Hematopoietic multipotent progenitor cell treated with erythropoietin and hydrocortisone succinate and interleukin-3 and kit ligand, for 6 days (in vitro differentiated cells): Measurements from ENCODE around the gene FAM131C.

Experiments used
- DNase-seq: peaks from one replicate; pipeline ENCODE4 v3.0.0-alpha.2; 2015

The FAM131C gene

GRCh38 chr1:16099412-16099811, 26.0 kb upstream of the FAM131C start:
- no peak for DNase-seq

GRCh38 chr1:16095447-16095846, 22.0 kb upstream of the FAM131C start:
- DNase-seq, result no peak

GRCh38 chr1:16094453-16095158, 21.2 kb upstream of the FAM131C start:
- no peak for DNase-seq

DNA sequence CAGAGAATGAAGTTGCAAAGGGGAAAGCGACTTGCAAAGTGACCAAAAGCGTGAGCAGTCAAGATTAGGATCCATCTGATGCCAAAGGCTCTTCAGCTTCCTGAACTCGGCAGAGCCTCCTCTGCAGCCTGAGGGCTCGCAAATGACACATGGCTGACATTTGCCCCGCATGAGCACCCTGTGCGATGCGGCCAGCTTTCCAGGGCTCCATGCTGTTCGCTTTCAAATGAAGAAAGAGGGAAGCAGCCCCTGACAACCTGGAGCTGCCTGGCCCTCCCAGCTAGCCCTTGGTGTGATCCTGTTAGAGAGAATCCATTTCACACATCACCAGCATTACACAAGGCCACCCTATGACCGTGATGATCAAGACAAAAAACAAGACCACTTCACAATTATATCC, 20.2 kb upstream of the FAM131C start:
- DNase-seq, result no peak

DNA sequence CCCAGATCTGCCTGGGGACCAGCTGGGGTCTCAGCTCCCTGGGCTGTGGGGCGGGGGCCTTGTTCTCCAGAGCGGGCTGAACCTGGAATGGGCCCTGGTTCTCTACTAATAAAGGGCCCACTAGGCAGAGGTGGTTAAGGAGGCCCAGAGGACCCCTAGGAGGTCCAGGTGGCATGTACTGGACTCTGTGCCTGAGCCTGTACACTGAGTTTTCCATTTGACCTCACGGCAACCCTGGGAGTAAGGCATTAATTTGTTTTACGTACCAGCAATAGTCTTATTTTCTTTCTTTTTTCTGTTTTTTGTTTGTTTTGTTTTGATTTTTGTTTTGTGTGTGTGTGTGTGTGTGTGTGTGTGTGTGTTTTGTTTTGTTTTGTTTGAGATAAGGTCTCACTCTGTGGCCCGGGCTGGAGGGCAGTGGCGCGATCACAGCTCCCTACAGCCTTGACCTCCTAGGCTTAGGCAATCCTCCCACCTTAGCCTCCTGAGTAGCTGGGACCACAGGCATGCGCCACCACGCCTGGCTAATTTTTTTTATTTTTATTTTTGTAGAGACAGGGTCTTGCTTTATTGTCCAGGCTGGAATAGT, 19.6 kb upstream of the FAM131C start:
- no peak for DNase-seq

DNA sequence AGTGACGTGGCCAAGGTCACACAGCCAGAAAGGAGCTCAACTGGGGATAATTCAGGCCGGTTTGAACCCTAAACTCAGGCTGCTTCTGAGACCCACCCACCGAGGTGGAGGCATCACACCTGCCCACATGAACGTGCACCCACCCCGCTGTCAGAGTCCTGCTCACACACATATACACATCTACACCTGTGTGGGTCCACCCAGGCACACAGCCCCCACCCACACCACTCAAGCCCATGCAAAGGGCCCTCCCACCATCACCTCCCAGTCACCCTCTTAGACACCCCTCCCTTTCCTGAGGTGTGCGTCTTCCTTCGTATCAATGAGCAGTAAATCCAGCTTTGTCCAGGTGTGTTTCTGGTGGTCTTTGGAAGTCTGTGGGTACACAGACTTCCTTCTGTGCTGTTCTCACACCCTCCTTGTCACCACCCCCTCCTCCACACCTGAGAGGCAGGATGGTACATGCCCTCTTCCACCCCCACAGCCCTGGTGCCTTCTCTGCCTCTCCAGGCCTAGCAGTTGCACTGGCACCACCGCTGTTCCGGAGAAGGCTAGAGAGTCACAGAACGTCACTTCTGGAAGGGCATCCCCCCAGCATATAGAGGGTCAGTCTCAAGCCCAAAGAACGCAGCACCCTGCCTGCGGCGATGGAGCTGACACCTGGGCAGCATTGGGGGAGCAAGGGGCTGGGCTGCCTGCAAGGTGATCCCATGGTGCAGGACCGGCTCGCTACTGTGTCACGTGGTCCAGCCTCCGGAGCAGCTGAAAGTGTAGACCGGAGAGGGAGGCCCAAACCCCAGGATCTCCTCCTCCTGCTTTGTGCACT, 18.9 kb upstream of the FAM131C start:
- DNase-seq, result no peak

- DNase-seq, result no peak
Measured at GRCh38 chr1:16091296-16091695, 17.8 kb upstream of the FAM131C start.

DNA sequence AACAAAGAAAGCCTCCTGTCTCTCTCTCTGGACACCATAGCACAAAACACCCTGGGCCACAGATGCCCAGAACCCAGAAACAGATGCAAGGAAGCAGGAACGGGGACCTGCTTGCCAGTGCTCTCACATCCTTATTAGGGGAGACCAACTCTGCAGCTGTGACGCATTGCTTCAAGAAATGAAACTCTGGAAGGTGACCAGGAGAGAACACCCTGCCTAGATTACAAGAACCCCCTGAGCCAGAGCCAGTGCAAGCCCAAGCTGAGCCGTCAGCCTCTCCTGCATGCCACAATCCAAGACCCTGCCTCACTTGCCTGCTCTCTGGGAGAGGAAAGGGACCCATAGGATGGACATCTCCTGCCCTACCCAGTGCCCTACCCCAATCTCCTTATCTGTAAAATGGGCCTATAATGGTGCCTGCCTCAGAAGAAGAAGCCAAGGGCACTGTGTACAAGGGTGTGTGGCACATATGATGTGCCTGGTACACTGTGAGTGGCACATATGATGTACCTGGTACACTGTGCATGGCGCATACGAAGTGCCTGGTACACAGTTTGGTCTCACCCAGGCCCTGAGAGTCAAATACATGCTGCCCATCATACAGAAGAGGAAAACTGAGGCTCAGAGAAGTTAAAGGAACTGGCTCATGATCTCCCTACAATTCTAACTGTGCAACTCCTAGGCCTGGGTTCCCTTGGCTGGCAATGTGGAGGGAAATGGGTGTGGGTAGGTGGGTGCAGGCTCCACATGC, 16.8 kb upstream of the FAM131C start:
- no peak for DNase-seq

GRCh38 chr1:16088996-16089395, 15.5 kb upstream of the FAM131C start:
- no peak for DNase-seq

GRCh38 chr1:16088351-16088911, 15.0 kb upstream of the FAM131C start:
- no peak for DNase-seq

DNA sequence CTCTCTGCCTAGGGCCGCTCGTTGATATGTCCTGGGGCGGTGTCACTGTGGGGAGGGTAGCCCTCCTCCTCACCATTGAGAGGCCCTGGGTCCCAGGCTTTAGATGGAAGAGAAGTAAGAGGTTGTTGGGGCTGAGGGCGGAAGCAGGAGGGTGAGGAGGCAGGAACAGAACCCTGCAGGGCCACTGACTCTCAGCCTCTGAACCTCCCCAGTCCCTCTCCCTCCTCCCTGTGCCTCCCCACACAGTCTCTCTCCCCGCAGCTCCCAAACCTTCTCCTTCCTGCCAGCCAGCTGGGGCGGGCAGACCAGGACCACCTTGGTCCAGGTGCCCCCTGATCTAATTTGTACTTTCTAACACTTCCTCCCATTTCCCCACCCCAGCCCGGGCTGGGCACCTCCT, 14.3 kb upstream of the FAM131C start:
- no peak for DNase-seq

GRCh38 chr1:16085522-16085921, 12.1 kb upstream of the FAM131C start:
- no peak for DNase-seq

GRCh38 chr1:16083486-16083885, 10.0 kb upstream of the FAM131C start:
- DNase-seq, result no peak

DNA sequence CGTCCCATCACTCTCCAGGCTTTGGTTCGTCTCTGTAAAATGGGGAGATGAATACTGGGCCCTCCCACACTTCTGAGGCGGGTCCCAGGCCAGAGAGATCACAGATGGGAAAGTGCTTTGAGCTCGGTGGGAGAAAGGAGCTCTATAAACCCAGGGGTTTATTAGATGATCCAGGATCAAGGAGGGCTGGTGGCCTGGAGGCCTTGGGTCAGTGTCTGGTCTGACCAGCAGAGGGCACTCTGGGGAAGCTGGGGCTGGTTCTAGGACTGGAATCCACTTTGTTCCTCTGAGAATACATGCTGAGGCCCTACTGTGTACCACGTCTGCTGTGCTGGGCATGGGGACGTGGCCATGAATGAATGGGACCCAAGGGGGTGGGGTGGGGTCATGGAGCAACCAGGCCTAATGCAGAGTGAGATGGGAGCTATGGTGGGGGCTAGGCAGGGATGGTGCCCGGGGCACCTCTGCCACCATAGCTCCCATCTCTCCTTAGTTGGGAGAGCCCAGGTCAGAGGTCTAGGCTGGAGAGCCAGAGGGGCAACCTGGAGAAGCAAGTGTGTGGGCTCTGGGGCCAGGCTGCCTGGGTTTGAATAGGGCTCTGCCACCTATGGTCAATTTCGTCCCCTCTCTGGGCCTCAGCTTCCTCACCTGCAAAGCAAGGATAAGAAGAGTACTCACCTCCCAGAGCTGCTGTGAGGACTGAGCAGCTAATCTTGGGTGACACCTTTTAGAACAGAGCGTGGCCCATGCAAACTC, 9.0 kb upstream of the FAM131C start:
- DNase-seq, result peak; percentile 85

GRCh38 chr1:16081636-16082035, 8.2 kb upstream of the FAM131C start:
- DNase-seq, result no peak

- DNase-seq, result no peak
Measured at GRCh38 chr1:16080422-16081150, 7.1 kb upstream of the FAM131C start.

DNA sequence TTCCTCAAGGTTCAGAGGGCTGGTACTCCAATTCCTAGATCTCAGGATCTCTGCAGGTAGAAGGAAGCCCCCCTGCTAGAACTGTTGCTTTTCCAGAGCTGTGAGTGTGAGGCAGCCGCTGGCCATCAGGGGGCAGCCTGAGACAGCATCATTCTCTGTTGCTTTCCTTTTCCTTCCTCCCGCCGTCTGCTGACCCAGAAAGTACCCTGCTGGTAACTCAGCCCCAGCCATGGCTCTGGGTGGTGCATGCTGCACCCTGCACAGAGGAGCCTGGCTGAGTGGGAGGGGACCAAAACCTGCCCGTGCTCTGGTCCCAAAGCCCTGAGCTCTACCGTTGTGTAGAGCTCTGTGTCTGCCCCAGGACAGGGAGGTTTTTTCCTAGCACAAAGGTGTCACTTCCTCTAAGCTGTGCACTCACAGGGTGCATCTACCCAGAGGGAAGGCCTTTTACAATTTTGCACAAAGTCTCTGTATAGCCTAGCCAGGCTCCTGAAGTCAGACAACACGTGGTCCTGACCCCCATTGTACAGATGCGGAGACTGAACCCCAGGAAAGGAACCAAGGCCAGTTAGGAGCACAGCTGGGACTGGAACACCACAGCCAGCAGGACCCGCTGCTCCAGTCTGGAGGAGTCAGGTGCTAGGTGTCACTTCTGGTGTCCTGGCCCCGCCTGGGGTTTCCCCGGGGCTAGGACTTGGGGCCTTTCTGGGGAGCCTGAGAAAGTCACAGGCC, 5.6 kb upstream of the FAM131C start:
- peak; percentile 83 for DNase-seq

- no peak for DNase-seq
Measured at GRCh38 chr1:16077406-16078245, 4.2 kb upstream of the FAM131C start.

GRCh38 chr1:16076865-16077238, 3.4 kb upstream of the FAM131C start:
- DNase-seq, result no peak
